Liver (tissue), 9 donors: ENCODE measurements around the gene MYO1C. TPM values are rescaled to one million over a fixed set of nuclear protein-coding genes. Genes with fewer than 3 reads are reported as not detected.
"Not testable (repeated sequence)": the region's sequence is repeated elsewhere in the genome, so short reads cannot be mapped to it uniquely, and the experiment has no call there.

ENCODE experiments used
- DNase-seq: peaks from one replicate; pipeline ENCODE4 v3.0.0-alpha.2; 2017; ENCODE audit warnings: low spot score
- H3K27ac ChIP-seq, 2 donors: one replicate each; pipeline ENCODE4 v1.7.0; 2013; ENCODE audit warnings: inconsistent platforms in 2 of 2, low read length in 2 of 2, control low read depth in 1 of 2, low read depth in 1 of 2, mild to moderate bottlenecking in 1 of 2
- H3K27me3 ChIP-seq, 4 donors: one replicate each; pipeline versions ENCODE4 v1.6.1 to v1.7.0; 2013; ENCODE audit warnings: low read length in 3 of 4, inconsistent platforms in 1 of 4, mild to moderate bottlenecking in 1 of 4, moderate library complexity in 1 of 4; ENCODE audit not compliant: control insufficient read depth in 4 of 4, insufficient read depth in 4 of 4
- H3K36me3 ChIP-seq, 4 donors: one replicate each; pipeline versions ENCODE4 v1.6.1 to v1.7.0; 2013; ENCODE audit warnings: low read length in 3 of 4, mild to moderate bottlenecking in 3 of 4, low read depth in 1 of 4, moderate library complexity in 1 of 4; ENCODE audit not compliant: control insufficient read depth in 4 of 4, insufficient read depth in 3 of 4
- H3K4me1 ChIP-seq, 4 donors: one replicate each; pipeline versions ENCODE4 v1.6.1 to v1.7.0; 2013; ENCODE audit warnings: low read length in 3 of 4, mild to moderate bottlenecking in 3 of 4, moderate library complexity in 1 of 4; ENCODE audit not compliant: control insufficient read depth in 4 of 4, insufficient read depth in 4 of 4
- H3K4me3 ChIP-seq, 3 donors: one replicate each; pipeline versions ENCODE4 v1.6.1 to v1.7.0; 2013; ENCODE audit warnings: low read length in 3 of 3, control low read depth in 1 of 3, low read depth in 1 of 3, mild to moderate bottlenecking in 1 of 3
- H3K9ac ChIP-seq, 2 donors: one replicate each; pipeline ENCODE4 v1.7.0; 2013; ENCODE audit warnings: low read length in 2 of 2, mild to moderate bottlenecking in 2 of 2, moderate library complexity in 2 of 2, control low read depth in 1 of 2, low read depth in 1 of 2
- H3K9me3 ChIP-seq, 4 donors: one replicate each; pipeline versions ENCODE4 v1.6.1 to v1.7.0; 2013; ENCODE audit warnings: low read length in 3 of 4; ENCODE audit not compliant: control insufficient read depth in 4 of 4
- CTCF ChIP-seq: fragments of 150-350 bp; IDR thresholded peaks from 2 replicates; pipeline ENCODE4 v1.5.1; 2017; ENCODE audit warnings: improper control_type of control experiment, low read depth, low read length; ENCODE audit not compliant: missing input control
- EGR1 ChIP-seq, 2 donors: IDR thresholded peaks; 2 replicates each; pipeline ENCODE4 v1.6.1; 2016 to 2018; ENCODE audit warnings: antibody characterized with exemption in 2 of 2, low read depth in 2 of 2
- FOXA1 ChIP-seq: IDR thresholded peaks from 2 replicates; pipeline ENCODE4 v1.6.1; 2016; ENCODE audit warnings: antibody characterized with exemption
- FOXA2 ChIP-seq: IDR thresholded peaks from 2 replicates; pipeline ENCODE4 v1.6.1; 2016; ENCODE audit warnings: antibody characterized with exemption
- GABPA ChIP-seq, 2 donors: IDR thresholded peaks in 1 of 2; conservative IDR thresholded peaks in 1 of 2; 2 replicates each; pipeline ENCODE4 v1.6.1; 2016; ENCODE audit warnings: antibody characterized with exemption in 2 of 2, mild to moderate bottlenecking in 1 of 2, moderate library complexity in 1 of 2
- HNF4A ChIP-seq, 2 donors: conservative IDR thresholded peaks; 2 replicates each; pipeline ENCODE4 v1.6.1; 2016; ENCODE audit warnings: antibody characterized with exemption in 2 of 2, mild to moderate bottlenecking in 2 of 2
- HNF4G ChIP-seq: IDR thresholded peaks from 2 replicates; pipeline ENCODE4 v1.6.1; 2016; ENCODE audit warnings: antibody characterized with exemption
- JUND ChIP-seq, 2 donors: IDR thresholded peaks; 2 replicates each; pipeline ENCODE4 v1.6.1; 2016; ENCODE audit warnings: antibody characterized with exemption in 2 of 2
- MAX ChIP-seq: IDR thresholded peaks from 2 replicates; pipeline ENCODE4 v1.6.1; 2016; ENCODE audit warnings: antibody characterized with exemption
- NR2F2 ChIP-seq: IDR thresholded peaks from 2 replicates; pipeline ENCODE4 v1.6.1; 2016; ENCODE audit warnings: antibody characterized with exemption
- RAD21 ChIP-seq, 2 donors: IDR thresholded peaks; 2 replicates each; pipeline ENCODE4 v1.6.1; 2016; ENCODE audit warnings: antibody characterized with exemption in 2 of 2, mild to moderate bottlenecking in 2 of 2
- REST ChIP-seq: IDR thresholded peaks from 2 replicates; pipeline ENCODE4 v1.6.1; 2016; ENCODE audit warnings: antibody characterized with exemption, mild to moderate bottlenecking
- RXRA ChIP-seq, 2 donors: IDR thresholded peaks; 2 replicates each; pipeline ENCODE4 v1.6.1; 2017 to 2018; ENCODE audit warnings: antibody characterized with exemption in 2 of 2, mild to moderate bottlenecking in 1 of 2
- SP1 ChIP-seq: IDR thresholded peaks from 2 replicates; pipeline ENCODE4 v1.6.1; 2018; ENCODE audit warnings: antibody characterized with exemption, mild to moderate bottlenecking
- TAF1 ChIP-seq: conservative IDR thresholded peaks from 2 replicates; pipeline ENCODE4 v1.6.1; 2016; ENCODE audit warnings: antibody characterized with exemption, mild to moderate bottlenecking
- YY1 ChIP-seq: IDR thresholded peaks from 2 replicates; pipeline ENCODE4 v1.6.1; 2016; ENCODE audit warnings: antibody characterized with exemption, mild to moderate bottlenecking
- ZBTB33 ChIP-seq: IDR thresholded peaks from 2 replicates; pipeline ENCODE4 v1.6.1; 2016; ENCODE audit warnings: antibody characterized with exemption
- WGBS: extraction: QIAGEN DNeasy Blood & Tissue Kit; methylation state at CpG from one replicate; pipeline ENCODE4 v1.1.7; 2013; 5-methylcytosine and 5-hydroxymethylcytosine counted together
- polyA plus RNA-seq, 2 donors: library from polyadenylated mRNA; stranded (reverse) in 1 of 2; unstranded in 1 of 2; fragments of 200-250 nt in 1 of 2; fragments of >200 nt in 1 of 2; fragmentation: Nextera tagmentation in 1 of 2; extraction: Ambion mirVana in 1 of 2; gene quantifications; one replicate each; pipeline versions ENCODE4 v1.2.1 to v1.2.3, GENCODE V29; 2013 to 2015
- total RNA-seq, 2 donors: library from RNA; depleted of rRNA; stranded (reverse); fragments of >200 nt; gene quantifications; one replicate each; pipeline ENCODE4 v1.2.3, GENCODE V29; 2014
- donor health status: healthy.
- donor health status: healthy.
- donor health status: healthy.
- donor health status: healthy.
- donor health status: healthy.

Gene MYO1C
- total and polyA plus RNA-seq, 4 donors: 20.3 to 61.7 (median 28.2) TPM

- H3K36me3 ChIP-seq, H3K9me3 ChIP-seq, H3K27me3 ChIP-seq, H3K4me3 ChIP-seq, H3K4me1 ChIP-seq, DNase-seq, H3K27ac ChIP-seq, H3K9ac ChIP-seq: not testable (repeated sequence)
- WGBS: 95% methylated on average over 6 of the region's 6 CpGs
These were observed 49.8 kb downstream of the MYO1C start for GRCh38 chr17:1442721-1443120.

GRCh38 chr17:1442187-1442586, 50.3 kb downstream of the MYO1C start:
- DNase-seq: no peak
- Histone ChIP-seq H3K36me3 (peaks cover 0 to 4% (median 2%) of the 10 kb centered on the region in 4 donors), H3K27me3 (no peaks in the 10 kb centered on the region), H3K9me3 (no peaks in the 10 kb centered on the region), H3K9ac (no peak overlapping the region), H3K4me1 (peaks cover 0 to 4% (median 1%) of the 10 kb centered on the region in 4 donors), H3K4me3 (no peak overlapping the region), H3K27ac (no peak overlapping the region)
- 98% methylated on average over 4 of the region's 4 CpGs for WGBS
- no peak for TF ChIP-seq CTCF

- WGBS: 97% methylated on average over 8 of the region's 8 CpGs
- Histone ChIP-seq H3K36me3 (peaks cover 8 to 14% (median 10%) of the 10 kb centered on the region in 4 donors), H3K27ac (no peak overlapping the region), H3K27me3 (no peaks in the 10 kb centered on the region), H3K9me3 (no peaks in the 10 kb centered on the region), H3K9ac (no peak overlapping the region), H3K4me1 (peaks cover 0 to 4% (median 1%) of the 10 kb centered on the region in 4 donors), H3K4me3 (no peak overlapping the region)
- DNase-seq: no peak
- TF ChIP-seq MAX: no peak
- TF ChIP-seq RXRA (IDR thresholded peaks at IDR 0.05): no peak
- no peak for TF ChIP-seq CTCF
- TF ChIP-seq NR2F2: no peak
- no peak for TF ChIP-seq FOXA2
- TF ChIP-seq YY1: no peak
- TF ChIP-seq REST: no peak
- TF ChIP-seq HNF4G: no peak
- no peak for TF ChIP-seq HNF4A (conservative IDR thresholded peaks at IDR 0.05)
- no peak for TF ChIP-seq JUND (IDR thresholded peaks at IDR 0.05)
- no peak for TF ChIP-seq RAD21 (IDR thresholded peaks at IDR 0.05)
- no peak for TF ChIP-seq EGR1 (IDR thresholded peaks at IDR 0.05; ENCODE audit: low read depth in 2 of 2)
- no peak for TF ChIP-seq FOXA1
- TF ChIP-seq GABPA (IDR thresholded peaks at IDR 0.05 in 1 of 2, conservative IDR thresholded peaks at IDR 0.05 in 1 of 2): no peak
- TF ChIP-seq TAF1: no peak
- no peak for TF ChIP-seq ZBTB33
- TF ChIP-seq SP1: no peak
These were observed 51.6 kb downstream of the MYO1C start for GRCh38 chr17:1440921-1441320.
